GM23338 (cell line): ENCODE data around the gene APP. TPM values are rescaled to one million over a fixed set of nuclear protein-coding genes. Genes with fewer than 3 reads are reported as not detected.

Source experiments
- ATAC-seq: fragments of 200-7000 bp; cut with Tn5 transposase; 3 replicates; pipeline ENCODE4 v1.9.1; 2020
- DNase-seq: peaks from one replicate; pipeline ENCODE4 v3.0.0-alpha.2; 2015; ENCODE audit warnings: low spot score
- H2AFZ ChIP-seq: fragments of 200-600 bp; sonication (generic); 2 replicates; pipeline ENCODE4 v1.8.0; 2016; ENCODE audit warnings: antibody characterized with exemption, mild to moderate bottlenecking, moderate library complexity
- H3F3A ChIP-seq: fragments of 200-600 bp; sonication (generic); replicated peaks from 2 replicates; pipeline ENCODE4 v1.8.0; 2017; ENCODE audit warnings: antibody characterized with exemption, mixed run types, low read depth
- H3K27ac ChIP-seq: fragments of 200-600 bp; sonication (generic); 2 replicates; pipeline ENCODE4 v1.6.1; 2016; ENCODE audit warnings: low read depth
- H3K27me3 ChIP-seq: fragments of 200-600 bp; sonication (generic); 2 replicates; pipeline ENCODE4 v1.8.0; 2016; ENCODE audit warnings: mild to moderate bottlenecking, mixed run types, moderate library complexity; ENCODE audit not compliant: insufficient read depth
- H3K36me3 ChIP-seq: fragments of 200-600 bp; sonication (generic); 2 replicates; pipeline ENCODE4 v1.8.0; 2016; ENCODE audit warnings: mild to moderate bottlenecking; ENCODE audit not compliant: insufficient read depth
- H3K4me1 ChIP-seq: fragments of 200-600 bp; sonication (generic); 2 replicates; pipeline ENCODE4 v1.8.0; 2016; ENCODE audit warnings: mild to moderate bottlenecking, moderate library complexity; ENCODE audit not compliant: insufficient read depth
- H3K4me2 ChIP-seq: fragments of 200-600 bp; sonication (generic); 2 replicates; pipeline ENCODE4 v1.7.1; 2017; ENCODE audit warnings: mixed run types
- H3K4me3 ChIP-seq: fragments of 200-600 bp; sonication (generic); 2 replicates; pipeline ENCODE4 v1.6.1; 2016; ENCODE audit warnings: mixed run types
- H3K79me2 ChIP-seq: fragments of 200-600 bp; sonication (generic); replicated peaks from 2 replicates; pipeline ENCODE4 v1.8.0; 2017; ENCODE audit warnings: mild to moderate bottlenecking; ENCODE audit not compliant: insufficient read depth
- H3K9me2 ChIP-seq: fragments of 200-600 bp; sonication (generic); 2 replicates; pipeline ENCODE4 v1.8.0; 2017; ENCODE audit not compliant: insufficient read depth
- H4K20me1 ChIP-seq: fragments of 200-600 bp; sonication (generic); replicated peaks from 2 replicates; pipeline ENCODE4 v1.8.0; 2017; ENCODE audit warnings: mild to moderate bottlenecking; ENCODE audit not compliant: insufficient read depth
- H3K27ac Mint-ChIP-seq: 2 replicates; pipeline ENCODE4 v1.8.0; 2020; ENCODE audit warnings: inconsistent platforms, mild to moderate bottlenecking, moderate library complexity, mixed read lengths
- H3K27me3 Mint-ChIP-seq: 3 replicates; pipeline ENCODE4 v1.8.0; 2022; ENCODE audit warnings: low read depth, mild to moderate bottlenecking, moderate library complexity, mixed read lengths, inconsistent platforms; ENCODE audit not compliant: insufficient read depth, poor library complexity
- H3K36me3 Mint-ChIP-seq: 3 replicates; pipeline ENCODE4 v1.8.0; 2021; ENCODE audit warnings: low read depth, mild to moderate bottlenecking, inconsistent platforms, moderate library complexity, mixed read lengths
- H3K4me1 Mint-ChIP-seq: 3 replicates; pipeline ENCODE4 v1.8.0; 2020; ENCODE audit warnings: mild to moderate bottlenecking, inconsistent platforms, mixed read lengths
- H3K4me3 Mint-ChIP-seq: 3 replicates; pipeline ENCODE4 v1.8.0; 2021; ENCODE audit warnings: moderate library complexity, mild to moderate bottlenecking, inconsistent platforms, mixed read lengths
- H3K9me3 Mint-ChIP-seq: 3 replicates; pipeline ENCODE4 v1.8.0; 2020; ENCODE audit warnings: moderate library complexity, mild to moderate bottlenecking, inconsistent platforms, mixed read lengths
- CREB1 ChIP-seq: fragments of 250-450 bp; sonication (Bioruptor Pico); IDR thresholded peaks from 2 replicates; pipeline ENCODE4 v1.5.0; 2020; ENCODE audit warnings: low read depth, mild to moderate bottlenecking, moderate library complexity
- ETS1 ChIP-seq: IDR thresholded peaks from 2 replicates; pipeline ENCODE4 v1.6.1; 2016; ENCODE audit warnings: antibody characterized with exemption
- EZH2 ChIP-seq: fragments of 200-600 bp; sonication (generic); IDR thresholded peaks from one replicate; pipeline ENCODE4 v1.8.0; 2017; ENCODE audit warnings: antibody characterized with exemption, mild to moderate bottlenecking, low read depth; ENCODE audit not compliant: unreplicated experiment
- EZH2phosphoT487 ChIP-seq: fragments of 200-600 bp; sonication (generic); IDR thresholded peaks from one replicate; pipeline ENCODE4 v1.8.1; 2018; ENCODE audit warnings: antibody characterized with exemption; ENCODE audit not compliant: unreplicated experiment
- JUNB ChIP-seq: IDR thresholded peaks from one replicate; pipeline ENCODE4 v1.6.1; 2016; ENCODE audit warnings: antibody characterized with exemption; ENCODE audit not compliant: unreplicated experiment
- NANOG ChIP-seq: IDR thresholded peaks from 2 replicates; pipeline ENCODE4 v1.6.1; 2016; ENCODE audit warnings: antibody characterized with exemption, borderline replicate concordance
- POLR2AphosphoS5 ChIP-seq: IDR thresholded peaks from 2 replicates; pipeline ENCODE4 v1.6.1; 2016; ENCODE audit warnings: antibody characterized with exemption, low read depth
- STAT1 ChIP-seq: IDR thresholded peaks from one replicate; pipeline ENCODE4 v1.6.1; 2016; ENCODE audit warnings: antibody characterized with exemption; ENCODE audit not compliant: unreplicated experiment
- ZNF114 ChIP-seq: fragments of 250-450 bp; sonication (Bioruptor Pico); IDR thresholded peaks from 2 replicates; pipeline ENCODE4 v1.5.0; 2020; ENCODE audit warnings: mild to moderate bottlenecking, moderate library complexity
- ZNF331 ChIP-seq: fragments of 250-450 bp; sonication (Bioruptor Pico); IDR thresholded peaks from 2 replicates; pipeline ENCODE4 v1.5.0; 2020; ENCODE audit warnings: low read depth, mild to moderate bottlenecking, moderate library complexity
- ZNF462 ChIP-seq: fragments of 250-450 bp; sonication (Bioruptor Pico); IDR thresholded peaks from 2 replicates; pipeline ENCODE4 v1.5.0; 2020; ENCODE audit warnings: mild to moderate bottlenecking, moderate library complexity
- polyA plus RNA-seq: library from polyadenylated mRNA; unstranded; fragments of >200 nt; fragmentation: Nextera tagmentation; extraction: Ambion mirVana; gene quantifications from 2 replicates; pipeline ENCODE4 v1.2.1, GENCODE V29; 2016
- total RNA-seq: library from RNA; depleted of rRNA; stranded (reverse); fragments of >200 nt; shearing (Covaris generic); gene quantifications from 2 replicates; pipeline ENCODE4 v1.2.3, GENCODE V29; 2014
- TF ChIP-seq, protein P1 (sequence below), 2 experiments: fragments of 200-600 bp in 1 of 2; sonication (generic) in 1 of 2; conservative IDR thresholded peaks; 2 replicates each; pipeline versions ENCODE4 v1.5.1 to v1.6.1; 2016 to 2017; ENCODE audit warnings: antibody characterized with exemption in 2 of 2, low read depth in 2 of 2, mild to moderate bottlenecking in 2 of 2, moderate library complexity in 1 of 2
- TF ChIP-seq, protein P2 (sequence below): IDR thresholded peaks from one replicate; pipeline ENCODE4 v1.6.1; 2018; ENCODE audit warnings: antibody characterized with exemption; ENCODE audit not compliant: unreplicated experiment

The APP gene
- total and polyA plus RNA-seq, 2 experiments from 2014 or later: 69.4 to 444 TPM

- peaks cover 6% of the 10 kb centered on the region; the same call in 1 of the 2 replicates for H3K36me3 ChIP-seq
- no peak overlapping the region for H2AFZ ChIP-seq
- peak overlapping the region; percentile 81 for H3K27ac ChIP-seq
- Mint-ChIP-seq H3K4me1 (peaks cover 61% of the 10 kb centered on the region), H3K27me3 (peaks cover 6% of the 10 kb centered on the region), H3K4me3 (no peak overlapping the region), H3K27ac (peak overlapping the region; percentile 44), H3K36me3 (peaks cover 62% of the 10 kb centered on the region), H3K9me3 (no peaks in the 10 kb centered on the region)
- peak; percentile 43 for DNase-seq
- no peaks in the 10 kb centered on the region; the same call in 1 of the 2 replicates for H3F3A ChIP-seq
- TF ChIP-seq STAT1: no peak
- no peak for TF ChIP-seq ZNF331 (CRISPR knock-in tag)
- no peak for TF ChIP-seq EZH2
- TF ChIP-seq NANOG: no peak
- no peak for TF ChIP-seq JUNB
- no peak for TF ChIP-seq ZNF462 (CRISPR knock-in tag)
- no peak for TF ChIP-seq ZNF114 (CRISPR knock-in tag)
- TF ChIP-seq, protein P1, sequence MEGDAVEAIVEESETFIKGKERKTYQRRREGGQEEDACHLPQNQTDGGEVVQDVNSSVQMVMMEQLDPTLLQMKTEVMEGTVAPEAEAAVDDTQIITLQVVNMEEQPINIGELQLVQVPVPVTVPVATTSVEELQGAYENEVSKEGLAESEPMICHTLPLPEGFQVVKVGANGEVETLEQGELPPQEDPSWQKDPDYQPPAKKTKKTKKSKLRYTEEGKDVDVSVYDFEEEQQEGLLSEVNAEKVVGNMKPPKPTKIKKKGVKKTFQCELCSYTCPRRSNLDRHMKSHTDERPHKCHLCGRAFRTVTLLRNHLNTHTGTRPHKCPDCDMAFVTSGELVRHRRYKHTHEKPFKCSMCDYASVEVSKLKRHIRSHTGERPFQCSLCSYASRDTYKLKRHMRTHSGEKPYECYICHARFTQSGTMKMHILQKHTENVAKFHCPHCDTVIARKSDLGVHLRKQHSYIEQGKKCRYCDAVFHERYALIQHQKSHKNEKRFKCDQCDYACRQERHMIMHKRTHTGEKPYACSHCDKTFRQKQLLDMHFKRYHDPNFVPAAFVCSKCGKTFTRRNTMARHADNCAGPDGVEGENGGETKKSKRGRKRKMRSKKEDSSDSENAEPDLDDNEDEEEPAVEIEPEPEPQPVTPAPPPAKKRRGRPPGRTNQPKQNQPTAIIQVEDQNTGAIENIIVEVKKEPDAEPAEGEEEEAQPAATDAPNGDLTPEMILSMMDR (conservative IDR thresholded peaks at IDR 0.05; ENCODE audit: low read depth in 2 of 2): no peak
- TF ChIP-seq EZH2phosphoT487: no peak
- TF ChIP-seq, protein P2, sequence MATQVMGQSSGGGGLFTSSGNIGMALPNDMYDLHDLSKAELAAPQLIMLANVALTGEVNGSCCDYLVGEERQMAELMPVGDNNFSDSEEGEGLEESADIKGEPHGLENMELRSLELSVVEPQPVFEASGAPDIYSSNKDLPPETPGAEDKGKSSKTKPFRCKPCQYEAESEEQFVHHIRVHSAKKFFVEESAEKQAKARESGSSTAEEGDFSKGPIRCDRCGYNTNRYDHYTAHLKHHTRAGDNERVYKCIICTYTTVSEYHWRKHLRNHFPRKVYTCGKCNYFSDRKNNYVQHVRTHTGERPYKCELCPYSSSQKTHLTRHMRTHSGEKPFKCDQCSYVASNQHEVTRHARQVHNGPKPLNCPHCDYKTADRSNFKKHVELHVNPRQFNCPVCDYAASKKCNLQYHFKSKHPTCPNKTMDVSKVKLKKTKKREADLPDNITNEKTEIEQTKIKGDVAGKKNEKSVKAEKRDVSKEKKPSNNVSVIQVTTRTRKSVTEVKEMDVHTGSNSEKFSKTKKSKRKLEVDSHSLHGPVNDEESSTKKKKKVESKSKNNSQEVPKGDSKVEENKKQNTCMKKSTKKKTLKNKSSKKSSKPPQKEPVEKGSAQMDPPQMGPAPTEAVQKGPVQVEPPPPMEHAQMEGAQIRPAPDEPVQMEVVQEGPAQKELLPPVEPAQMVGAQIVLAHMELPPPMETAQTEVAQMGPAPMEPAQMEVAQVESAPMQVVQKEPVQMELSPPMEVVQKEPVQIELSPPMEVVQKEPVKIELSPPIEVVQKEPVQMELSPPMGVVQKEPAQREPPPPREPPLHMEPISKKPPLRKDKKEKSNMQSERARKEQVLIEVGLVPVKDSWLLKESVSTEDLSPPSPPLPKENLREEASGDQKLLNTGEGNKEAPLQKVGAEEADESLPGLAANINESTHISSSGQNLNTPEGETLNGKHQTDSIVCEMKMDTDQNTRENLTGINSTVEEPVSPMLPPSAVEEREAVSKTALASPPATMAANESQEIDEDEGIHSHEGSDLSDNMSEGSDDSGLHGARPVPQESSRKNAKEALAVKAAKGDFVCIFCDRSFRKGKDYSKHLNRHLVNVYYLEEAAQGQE: no peak
- TF ChIP-seq POLR2AphosphoS5: no peak
- TF ChIP-seq ETS1: no peak
- TF ChIP-seq CREB1 (CRISPR knock-in tag): no peak
- no peak overlapping the region for H3K4me3 ChIP-seq
- H3K4me2 ChIP-seq: peak overlapping the region; percentile 69; the same call in 1 of the 2 replicates
- no peaks in the 10 kb centered on the region for H3K27me3 ChIP-seq
- H3K4me1 ChIP-seq: peaks cover 53% of the 10 kb centered on the region
- H4K20me1 ChIP-seq: peaks cover 5% of the 10 kb centered on the region; the same call in 1 of the 2 replicates
- peaks cover 98% of the 10 kb centered on the region for H3K79me2 ChIP-seq
- ATAC-seq: peak; percentile 70
- no peaks in the 10 kb centered on the region for H3K9me2 ChIP-seq
Observed at GRCh38 chr21:26107429-26107828, 63.1 kb downstream of the APP start.
